SIG-M5 treated with dmso at 0.1 percent for 504 hours (cell line): ENCODE data around the gene C2CD3.
A peak's percentile ranks its signal among the peaks of the same experiment; 100 is the strongest.
"Not testable (repeated sequence)": the region's sequence is repeated elsewhere in the genome, so short reads cannot be mapped to it uniquely, and the experiment has no call there.

ENCODE experiments used
- DNase-seq: peaks from one replicate; lab custom pipeline; 2025; ENCODE audit not compliant: unreplicated experiment; lab: John Stamatoyannopoulos, UW

Gene C2CD3

DNA sequence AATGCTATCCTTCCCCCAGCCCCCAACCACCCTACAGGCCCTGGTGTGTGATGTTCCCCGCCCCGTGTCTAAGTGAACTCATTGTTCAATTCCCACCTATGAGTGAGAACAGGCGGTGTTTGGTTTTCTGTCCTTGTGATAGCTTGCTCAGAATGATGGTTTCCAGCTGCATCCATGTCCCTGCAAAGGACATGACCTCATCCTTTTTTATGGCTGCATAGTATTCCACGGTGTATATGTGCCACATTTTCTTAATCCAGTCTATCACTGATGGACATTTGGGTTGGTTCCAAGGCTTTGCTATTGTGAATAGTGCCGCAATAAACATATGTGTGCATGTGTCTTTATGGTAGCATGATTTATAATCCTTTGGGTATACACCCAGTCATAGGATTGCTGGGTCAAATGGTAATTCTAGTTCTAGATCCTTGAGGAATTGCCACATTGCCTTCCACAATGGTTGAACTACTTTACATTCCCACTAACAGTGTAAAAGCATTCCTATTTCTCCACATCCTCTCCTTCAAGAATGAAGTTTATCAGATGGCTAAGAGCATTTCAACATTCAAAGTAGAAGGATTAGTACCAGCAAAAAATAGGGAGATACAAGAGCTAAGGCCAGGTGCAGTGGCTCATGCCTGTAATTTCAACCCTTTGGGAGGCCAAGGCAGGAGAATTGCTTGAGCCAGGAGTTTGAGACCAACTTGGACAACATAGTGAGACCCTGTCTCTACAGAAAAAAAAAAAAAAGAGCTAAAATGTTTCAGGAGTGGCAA is 50.4 kb downstream of the C2CD3 start:
- not testable (repeated sequence) for DNase-seq

DNA sequence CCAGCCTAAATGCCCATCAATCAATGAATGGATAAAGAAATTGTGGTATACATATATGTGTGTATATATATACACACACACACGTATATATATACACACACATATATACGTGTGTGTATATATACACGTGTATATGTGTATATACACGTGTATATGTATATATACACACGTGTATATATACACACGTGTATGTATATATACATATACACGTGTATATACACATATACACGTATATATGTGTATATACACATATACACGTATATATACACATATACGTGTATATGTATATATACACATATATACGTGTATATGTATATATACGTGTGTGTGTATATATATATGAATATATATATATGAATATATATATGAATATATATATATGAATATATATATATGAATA is 54.1 kb downstream of the C2CD3 start:
- no peak for DNase-seq

DNA sequence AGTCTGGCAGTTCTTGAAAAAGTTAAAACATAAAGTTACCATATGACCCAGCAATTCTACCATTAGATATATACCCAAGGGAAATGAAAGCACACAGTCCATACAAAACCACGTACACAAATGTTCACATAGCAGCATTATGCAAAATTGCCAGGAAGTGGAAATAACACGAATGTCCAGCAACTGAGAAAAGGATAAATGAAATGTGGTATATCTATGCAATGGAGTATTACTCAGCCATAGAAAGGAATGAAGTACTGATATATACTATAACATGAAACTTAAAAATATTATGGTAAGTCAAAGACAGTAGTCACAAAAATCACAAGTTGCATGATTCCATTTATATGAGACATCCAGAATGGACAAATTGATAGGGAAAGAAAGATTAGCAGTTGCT is 57.9 kb downstream of the C2CD3 start:
- DNase-seq = no peak

DNA sequence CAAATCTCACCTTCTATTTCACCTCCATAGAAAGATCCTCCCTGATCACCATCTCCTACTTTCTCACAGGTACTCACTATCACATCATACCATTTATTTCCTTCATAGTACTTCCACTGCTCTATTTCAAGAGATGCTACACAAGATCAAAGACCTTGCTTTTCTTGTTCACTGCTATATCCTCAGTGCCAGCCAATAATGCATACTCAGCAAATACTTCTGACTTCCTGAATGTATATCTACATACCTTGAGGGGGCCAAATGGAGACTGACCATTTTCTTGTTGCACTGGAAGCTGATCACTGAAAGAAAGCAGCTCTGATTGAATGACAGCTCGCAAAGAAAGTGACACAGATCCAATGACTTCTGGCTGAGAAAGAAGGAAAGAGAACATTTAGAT is 64.7 kb downstream of the C2CD3 start:
- DNase-seq = no peak

DNA sequence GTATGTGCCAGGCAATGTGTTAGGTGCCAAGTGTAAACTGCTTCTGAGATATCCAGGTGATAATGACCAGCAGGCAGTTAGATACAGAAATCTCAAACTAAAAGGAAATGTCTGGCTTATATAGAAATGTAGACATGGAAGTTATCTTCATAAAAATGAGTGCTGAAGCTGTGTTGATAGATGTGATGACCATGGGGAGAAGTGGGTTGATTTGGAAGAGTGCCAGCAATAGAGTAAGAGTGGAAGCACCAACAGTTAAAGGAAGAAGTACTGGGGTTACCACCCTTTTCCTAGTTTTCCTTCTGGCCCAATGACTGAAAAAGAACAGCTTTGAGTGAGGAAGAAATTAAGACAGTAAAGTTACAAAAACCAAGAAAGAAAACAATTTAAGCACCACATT is 68.5 kb downstream of the C2CD3 start:
- DNase-seq = no peak

DNA sequence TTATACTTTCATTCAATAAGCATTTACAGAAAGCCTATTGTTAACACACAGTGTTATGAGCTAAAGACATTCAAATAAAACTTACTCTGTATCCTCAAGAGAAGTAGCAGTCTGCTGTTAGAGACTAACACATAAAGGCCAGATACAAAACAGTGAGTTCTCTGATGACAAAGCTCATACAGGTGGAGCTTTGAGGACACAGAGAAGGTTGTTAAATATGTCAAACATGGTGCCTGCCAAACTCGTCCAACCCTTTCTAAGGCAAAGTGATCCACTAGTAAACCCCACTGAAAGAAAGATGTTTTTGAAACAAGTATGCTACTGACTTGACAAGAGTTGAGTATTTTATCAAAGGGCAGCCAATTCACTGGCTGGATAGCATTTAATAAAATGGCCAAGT is 70.1 kb downstream of the C2CD3 start:
- no peak for DNase-seq

DNA sequence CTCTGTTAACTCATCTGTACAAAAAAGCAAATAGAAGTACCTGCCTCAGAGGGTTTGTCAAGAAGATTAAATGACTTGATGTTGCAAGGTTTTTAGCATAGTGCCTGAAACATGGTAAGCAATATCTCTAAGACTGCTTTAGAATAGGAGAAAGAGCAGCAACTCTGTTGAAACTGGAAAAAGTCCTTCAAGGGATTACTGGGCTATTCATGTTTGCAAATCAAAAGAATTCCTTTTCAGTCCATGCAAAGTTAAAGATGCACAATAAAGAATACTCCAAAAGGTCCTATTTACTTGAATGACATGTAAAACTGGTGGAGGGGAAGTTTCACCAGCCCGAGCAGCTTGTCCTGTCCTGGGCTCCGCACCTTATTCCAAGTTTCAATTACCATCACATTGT is 70.6 kb downstream of the C2CD3 start:
- no peak for DNase-seq

DNA sequence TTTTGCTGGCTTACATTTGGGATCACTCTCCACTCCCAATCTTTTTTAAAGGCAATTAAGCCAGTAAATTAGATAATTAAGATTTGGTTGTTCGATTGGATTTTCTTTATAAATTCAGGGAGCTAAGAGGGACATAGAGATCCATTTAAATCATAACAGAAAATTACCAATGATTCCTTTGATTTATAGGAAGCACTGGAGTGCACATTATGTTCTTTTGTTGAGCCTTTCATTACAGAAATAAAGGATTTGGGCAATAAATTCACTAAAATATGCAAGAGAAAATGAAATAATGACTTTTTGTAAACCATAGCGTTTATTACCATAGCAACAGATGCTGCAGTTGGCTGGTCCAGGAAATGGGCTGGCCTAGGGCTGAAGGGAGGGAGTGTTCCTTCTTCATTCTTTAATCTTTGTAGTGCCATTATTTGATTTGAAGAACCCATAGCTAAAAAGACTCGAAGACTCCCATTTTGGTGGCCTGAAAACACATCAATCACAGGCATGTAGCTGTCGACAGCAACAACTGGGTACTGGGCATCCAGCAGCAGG is 73.0 kb downstream of the C2CD3 start:
- DNase-seq = no peak

DNA sequence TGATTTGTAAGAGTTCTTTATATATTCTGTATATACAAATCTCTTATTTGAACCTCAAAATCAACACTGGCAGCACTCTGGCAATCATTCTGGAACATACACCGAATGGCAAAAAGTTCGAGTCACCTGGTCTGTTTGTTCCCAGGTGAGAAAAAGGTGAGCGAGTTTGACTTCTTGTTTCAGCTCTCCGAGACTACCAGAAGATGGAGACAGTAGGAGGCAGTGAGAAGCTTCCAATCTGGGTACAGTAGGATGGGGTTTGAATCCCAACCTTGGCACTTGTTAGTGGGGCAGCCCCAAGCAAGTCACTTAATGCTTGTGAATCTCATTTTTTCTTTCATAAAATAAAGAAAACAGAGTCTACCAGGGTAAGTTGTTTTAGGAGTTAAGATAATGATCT is 76.4 kb downstream of the C2CD3 start:
- no peak for DNase-seq

DNA sequence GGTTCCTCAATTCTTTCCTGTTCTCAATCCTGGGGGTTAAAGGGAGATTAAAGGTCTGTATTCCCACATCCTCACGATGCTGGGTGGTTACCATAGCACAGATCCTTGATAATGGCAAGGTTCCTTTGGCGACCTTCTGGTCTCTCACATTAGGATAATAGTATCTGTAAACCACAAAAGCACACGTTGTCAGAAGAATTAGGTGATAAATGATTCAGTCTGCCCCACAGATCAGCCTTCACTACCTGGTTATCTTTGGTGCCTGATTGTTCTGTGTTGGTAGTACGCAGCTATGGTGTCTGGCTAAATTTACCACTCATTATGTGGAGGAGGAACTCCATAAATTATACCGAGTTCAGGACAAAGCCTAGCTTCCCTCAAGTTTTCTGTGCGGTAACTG is 78.4 kb downstream of the C2CD3 start:
- no peak for DNase-seq

DNA sequence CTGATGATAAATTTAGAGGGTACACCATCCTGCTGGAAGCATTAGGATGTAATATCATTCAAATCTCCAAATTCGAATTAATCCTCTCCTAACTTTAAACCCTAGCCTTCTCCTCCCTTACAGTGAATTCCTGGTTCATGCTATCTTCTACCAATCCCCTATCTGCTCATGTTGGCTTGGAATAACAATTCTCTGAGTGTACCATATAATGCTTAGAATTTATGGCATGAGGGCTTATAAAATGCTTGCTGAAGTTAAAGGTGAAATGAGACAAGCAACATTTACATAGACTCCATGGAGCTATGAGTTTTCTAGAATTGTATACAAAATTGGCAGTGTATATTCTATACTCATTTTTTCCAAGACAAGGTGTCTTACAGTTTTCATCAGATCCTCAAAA is 79.3 kb downstream of the C2CD3 start:
- no peak for DNase-seq

DNA sequence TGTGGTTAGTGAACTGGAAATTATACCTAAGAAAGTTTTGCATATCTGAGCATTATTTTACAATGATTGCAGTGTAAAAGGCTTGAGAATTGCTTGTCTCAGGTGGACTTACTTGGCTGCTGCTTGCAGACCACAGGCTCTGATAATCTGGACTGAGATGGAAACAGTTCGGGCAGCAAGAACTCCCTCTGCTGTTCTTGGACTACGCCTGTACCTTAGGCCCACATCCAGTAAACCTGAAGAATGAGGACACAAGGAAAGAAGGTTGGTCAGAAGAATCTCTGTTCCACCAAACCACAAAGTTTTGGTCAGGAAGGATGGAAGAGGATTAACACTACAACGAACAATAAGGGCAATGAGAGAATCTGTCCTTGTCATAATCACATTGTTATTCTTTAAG is 80.1 kb downstream of the C2CD3 start:
- peak; percentile 12 for DNase-seq

DNA sequence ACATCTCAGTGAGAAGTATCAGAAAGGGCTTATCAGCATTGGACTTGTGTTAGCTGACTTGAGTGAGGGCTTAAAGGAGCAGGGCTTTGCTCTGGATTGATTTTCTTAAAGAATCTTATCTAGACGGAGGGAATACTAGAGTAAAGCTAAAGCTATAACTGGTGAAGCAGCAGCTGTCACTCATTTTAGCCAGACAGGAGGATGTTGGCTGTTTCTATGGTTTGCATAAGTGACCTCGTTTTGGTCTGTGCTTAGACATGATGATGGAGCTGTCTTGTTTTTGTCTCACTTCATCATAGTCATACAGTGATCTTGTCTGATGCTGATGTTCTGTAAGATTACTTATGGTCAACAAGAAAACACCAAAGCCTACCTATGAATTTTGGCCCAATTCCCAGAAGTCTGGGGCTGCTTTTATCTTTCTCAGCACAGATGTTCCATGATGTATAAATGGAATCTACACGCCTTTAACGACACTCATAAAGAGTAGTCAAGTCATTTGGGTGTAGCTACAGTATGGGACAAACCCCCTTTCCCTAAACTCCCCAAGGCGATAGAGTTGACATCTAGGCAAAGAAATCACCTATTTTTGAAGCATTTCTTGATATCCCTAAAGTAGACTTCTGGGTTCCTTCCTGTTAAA is 84.4 kb downstream of the C2CD3 start:
- DNase-seq = no peak

DNA sequence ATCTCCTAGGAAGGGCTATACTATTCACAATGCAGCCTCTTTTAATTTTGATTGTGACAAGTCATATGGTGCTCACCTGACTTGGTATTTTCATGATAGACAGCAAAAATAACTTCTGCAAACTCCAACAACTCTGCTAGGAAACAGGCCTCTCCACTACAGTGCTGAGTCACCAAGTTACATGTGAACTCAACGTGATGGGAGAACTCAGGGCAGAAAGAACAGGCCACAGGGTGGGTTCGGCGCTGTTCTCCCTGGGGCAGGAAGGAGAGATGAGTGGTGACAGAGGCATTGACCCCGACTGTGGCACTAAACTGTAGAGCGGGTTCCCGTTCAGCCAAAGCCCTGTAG is 85.3 kb downstream of the C2CD3 start:
- DNase-seq = no peak

DNA sequence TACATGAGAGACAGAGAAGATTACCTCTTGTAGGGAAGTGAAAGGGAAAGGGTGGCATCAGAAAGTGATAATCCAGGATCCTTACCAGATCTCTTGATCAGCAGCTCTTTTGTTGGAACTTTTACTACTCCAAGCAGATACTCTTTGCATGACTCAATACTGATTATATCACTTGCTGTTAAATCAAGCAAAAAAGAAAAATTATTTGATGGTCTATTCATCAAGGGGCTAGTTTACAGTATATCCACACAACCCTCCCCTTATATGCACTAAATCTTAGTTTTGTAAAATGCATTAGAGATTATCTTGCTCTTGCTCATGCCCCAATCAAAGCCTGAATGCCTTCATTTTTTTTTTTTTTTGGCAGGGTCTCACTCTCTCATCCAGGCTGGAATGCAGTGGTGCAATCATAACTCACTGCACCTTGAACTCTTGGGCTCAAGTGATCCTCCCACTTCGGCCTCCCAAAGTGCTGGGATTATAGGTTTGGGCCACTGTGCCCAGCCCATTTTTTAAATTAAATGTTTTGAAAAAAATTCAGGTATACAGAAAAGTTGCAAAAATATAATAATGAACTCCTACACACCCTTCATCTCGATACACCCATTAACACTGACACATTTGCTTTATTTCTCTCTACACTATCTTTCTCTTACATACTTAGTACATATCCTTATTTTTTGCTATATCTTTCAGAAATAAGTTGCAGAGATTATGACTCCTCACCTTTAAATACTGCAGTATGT is 85.8 kb downstream of the C2CD3 start:
- no peak for DNase-seq

DNA sequence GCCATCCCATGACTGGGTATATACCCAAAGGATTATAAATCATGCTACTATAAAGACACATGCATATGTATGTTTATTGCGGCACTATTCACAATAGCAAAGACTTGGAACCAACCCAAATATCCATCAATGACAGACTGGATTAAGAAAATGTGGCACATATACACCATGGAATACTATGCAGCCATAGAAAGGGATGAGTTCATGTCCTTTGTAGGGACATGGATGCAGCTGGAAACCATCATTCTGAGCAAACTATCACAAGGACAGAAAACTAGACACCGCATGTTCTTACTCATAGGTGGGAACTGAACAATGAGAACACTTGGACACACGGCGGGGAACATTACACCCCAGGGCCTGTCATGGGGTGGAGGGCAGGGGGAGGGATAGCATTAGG is 86.9 kb downstream of the C2CD3 start:
- not testable (repeated sequence) for DNase-seq

DNA sequence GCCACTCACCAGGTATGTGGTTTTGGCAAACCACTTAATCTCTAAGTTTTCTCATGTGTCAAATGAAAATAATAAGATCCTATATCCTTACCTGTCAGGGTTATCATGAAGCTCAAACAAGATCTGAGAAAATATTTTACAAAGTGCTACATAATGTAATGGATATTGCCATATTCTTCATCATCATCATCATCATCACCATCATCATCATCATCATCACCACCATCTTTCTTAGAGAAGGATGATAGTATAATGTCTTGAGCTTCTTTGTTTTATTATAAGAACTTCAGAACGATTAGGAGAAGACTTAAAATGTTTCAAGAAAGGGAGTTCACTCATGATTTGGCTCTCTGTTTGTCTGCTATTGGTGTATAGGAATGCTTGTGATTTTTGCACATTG is 89.4 kb downstream of the C2CD3 start:
- no peak for DNase-seq

DNA sequence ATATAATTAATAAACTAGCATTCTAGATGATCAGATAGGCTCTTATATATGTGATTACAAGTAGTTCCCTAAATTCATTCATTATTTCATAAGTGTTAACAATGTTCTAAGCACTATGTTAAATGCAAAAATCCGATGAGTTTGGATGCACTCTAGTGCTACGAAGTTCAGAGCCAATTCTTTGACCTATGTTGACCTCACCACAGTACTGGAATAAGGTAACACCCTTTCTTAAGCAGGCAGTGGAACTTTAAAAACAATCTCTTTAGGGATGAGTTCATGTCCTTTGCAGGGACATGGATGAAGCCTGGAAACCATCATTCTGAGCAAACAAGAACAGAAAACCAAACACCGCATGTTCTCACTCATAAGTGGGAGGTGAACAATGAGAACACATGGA is 93.6 kb downstream of the C2CD3 start:
- no peak for DNase-seq

DNA sequence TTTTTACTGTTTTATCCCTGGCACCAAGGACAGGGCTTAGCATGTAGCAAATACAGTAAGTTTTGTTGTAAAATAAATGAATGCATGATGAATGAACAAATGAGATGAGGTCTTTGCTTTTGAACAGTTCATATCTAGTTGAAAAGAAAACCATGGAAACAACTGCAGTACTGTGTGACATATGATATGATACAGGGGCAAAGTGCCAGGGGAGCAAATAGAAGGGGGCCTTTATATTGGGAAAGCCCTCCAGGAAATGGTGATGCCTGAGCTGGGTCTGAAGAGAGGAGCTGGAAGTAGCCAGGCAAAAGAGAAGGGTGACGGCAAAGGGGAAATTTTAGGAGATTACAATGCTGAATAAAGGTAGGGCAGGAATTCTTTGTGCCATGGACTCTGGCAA is 98.1 kb downstream of the C2CD3 start:
- DNase-seq = no peak

DNA sequence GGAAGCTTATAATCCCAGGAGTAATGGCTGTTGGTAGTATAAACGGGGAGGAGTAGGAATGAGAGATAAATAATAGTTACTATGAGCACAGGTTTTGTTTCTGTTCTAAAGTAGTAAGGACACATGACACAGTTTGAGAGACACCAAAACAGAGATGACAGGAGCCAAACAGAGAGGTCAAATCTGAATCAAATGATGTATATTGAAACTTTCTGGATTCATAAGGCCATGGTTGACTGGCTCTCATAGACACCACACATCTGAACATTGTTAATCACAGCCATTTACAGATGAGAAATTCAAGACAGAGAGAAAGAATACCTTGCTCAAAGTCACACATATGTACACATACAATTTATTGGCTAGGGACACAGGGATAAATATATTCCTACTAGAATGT is 98.5 kb downstream of the C2CD3 start:
- no peak for DNase-seq

DNA sequence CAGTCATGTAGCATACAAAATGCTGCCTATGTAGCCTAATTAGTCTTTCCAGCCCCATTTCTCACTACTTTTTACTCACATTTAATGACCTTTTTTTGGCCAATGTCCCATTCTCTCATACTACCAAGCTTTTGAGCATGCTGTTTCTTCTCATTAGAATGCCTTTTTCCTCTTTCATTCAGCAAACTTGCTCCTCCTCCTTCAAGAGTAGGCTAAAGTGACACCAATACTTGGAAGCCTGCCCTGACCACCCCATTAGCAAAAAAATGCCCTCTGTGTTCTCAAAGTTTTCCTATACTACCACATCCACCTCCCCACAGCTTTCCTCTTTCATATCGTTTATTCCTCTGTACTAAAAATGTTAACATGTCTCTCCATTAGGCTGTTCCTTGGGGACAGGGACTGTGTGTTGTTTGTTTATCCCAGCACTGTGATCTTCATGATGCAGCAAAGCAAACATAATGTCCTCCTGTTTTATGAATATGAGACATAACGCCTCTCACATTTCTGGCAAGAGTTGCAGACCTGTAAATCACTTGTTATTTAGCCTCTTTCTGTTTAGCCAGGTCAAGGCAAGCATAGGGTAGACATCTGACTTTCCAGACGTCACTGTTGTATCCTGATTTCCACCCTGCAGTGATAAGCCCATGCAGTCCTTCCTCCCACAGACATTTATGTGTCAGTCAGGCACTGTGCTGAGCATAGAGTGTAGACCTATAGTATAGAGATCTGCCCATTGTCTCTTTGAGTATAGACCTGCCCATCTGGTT is 99.9 kb downstream of the C2CD3 start:
- no peak for DNase-seq
